ENCODE results near the gene RBP5.

The RBP5 gene

DNA sequence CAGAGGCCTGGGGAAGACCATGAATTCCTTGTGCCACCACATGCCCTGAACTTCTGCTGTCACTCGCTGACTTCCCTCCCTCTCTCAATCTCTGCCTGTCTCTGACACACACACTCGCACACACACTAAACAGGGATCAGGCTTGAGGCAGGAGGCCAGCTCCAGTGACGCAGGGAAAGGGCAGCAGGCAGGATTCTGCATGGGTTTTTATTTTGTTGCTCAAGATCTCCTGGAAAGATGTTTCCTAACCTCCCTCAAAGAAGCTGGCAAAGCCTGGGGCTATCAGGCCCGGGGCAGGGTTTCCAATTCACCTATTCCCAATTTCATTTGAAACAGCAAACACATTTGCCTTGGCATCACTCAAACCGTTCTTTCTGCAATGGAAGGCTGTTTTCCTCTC, 33.1 kb upstream of the RBP5 start:
- H3K27me3 ChIP-seq (ENCODE audit: insufficient read depth, poor library complexity, severe bottlenecking), result no peaks in the 10 kb centered on the region
- TF ChIP-seq GABPA (IDR thresholded peaks at IDR 0.05; ENCODE audit: low read depth) (no peak), CTCF (IDR thresholded peaks at IDR 0.05; ENCODE audit: insufficient read depth, low read length) (no peak), SPI1 (IDR thresholded peaks at IDR 0.05; ENCODE audit: borderline replicate concordance, low read depth) (no peak), POLR2AphosphoS5 (IDR thresholded peaks at IDR 0.05; ENCODE audit: low read depth) (no peak)
- TF ChIP-seq, protein P1, sequence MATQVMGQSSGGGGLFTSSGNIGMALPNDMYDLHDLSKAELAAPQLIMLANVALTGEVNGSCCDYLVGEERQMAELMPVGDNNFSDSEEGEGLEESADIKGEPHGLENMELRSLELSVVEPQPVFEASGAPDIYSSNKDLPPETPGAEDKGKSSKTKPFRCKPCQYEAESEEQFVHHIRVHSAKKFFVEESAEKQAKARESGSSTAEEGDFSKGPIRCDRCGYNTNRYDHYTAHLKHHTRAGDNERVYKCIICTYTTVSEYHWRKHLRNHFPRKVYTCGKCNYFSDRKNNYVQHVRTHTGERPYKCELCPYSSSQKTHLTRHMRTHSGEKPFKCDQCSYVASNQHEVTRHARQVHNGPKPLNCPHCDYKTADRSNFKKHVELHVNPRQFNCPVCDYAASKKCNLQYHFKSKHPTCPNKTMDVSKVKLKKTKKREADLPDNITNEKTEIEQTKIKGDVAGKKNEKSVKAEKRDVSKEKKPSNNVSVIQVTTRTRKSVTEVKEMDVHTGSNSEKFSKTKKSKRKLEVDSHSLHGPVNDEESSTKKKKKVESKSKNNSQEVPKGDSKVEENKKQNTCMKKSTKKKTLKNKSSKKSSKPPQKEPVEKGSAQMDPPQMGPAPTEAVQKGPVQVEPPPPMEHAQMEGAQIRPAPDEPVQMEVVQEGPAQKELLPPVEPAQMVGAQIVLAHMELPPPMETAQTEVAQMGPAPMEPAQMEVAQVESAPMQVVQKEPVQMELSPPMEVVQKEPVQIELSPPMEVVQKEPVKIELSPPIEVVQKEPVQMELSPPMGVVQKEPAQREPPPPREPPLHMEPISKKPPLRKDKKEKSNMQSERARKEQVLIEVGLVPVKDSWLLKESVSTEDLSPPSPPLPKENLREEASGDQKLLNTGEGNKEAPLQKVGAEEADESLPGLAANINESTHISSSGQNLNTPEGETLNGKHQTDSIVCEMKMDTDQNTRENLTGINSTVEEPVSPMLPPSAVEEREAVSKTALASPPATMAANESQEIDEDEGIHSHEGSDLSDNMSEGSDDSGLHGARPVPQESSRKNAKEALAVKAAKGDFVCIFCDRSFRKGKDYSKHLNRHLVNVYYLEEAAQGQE (IDR thresholded peaks at IDR 0.05; ENCODE audit: insufficient replicate concordance, low read depth), result no peak
- H3K4me3 ChIP-seq (replicated peaks; ENCODE audit: insufficient read depth, low read length), result no peak overlapping the region
- no peak overlapping the region for H3K27ac ChIP-seq (replicated peaks)
- no peak for DNase-seq (ENCODE audit: low read depth in 1 of 2, low spot score in 1 of 2)

DNA sequence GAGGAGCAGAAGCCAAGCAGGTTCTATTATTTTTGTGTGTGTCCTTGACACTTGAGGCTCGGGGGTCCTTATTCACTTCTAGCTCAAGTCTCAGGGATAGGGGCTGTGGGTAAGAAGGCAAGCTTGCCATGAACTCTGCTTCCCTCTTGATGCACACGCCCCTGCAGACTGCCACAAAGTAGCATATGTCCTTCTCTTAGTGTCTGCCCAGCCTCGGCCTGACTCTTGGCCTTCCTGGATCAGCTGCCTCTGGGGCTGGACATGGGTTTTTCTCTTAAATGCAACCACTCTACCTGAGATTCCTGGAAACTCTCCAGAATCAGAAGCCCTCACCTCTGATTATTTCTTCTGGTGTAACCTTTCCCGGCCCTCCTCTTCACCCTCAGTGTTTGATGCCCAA, 32.6 kb upstream of the RBP5 start:
- TF ChIP-seq POLR2AphosphoS5 (IDR thresholded peaks at IDR 0.05; ENCODE audit: low read depth) (no peak), CTCF (IDR thresholded peaks at IDR 0.05; ENCODE audit: insufficient read depth, low read length) (no peak), GABPA (IDR thresholded peaks at IDR 0.05; ENCODE audit: low read depth) (no peak), SPI1 (IDR thresholded peaks at IDR 0.05; ENCODE audit: borderline replicate concordance, low read depth) (no peak)
- TF ChIP-seq, protein P1 (IDR thresholded peaks at IDR 0.05; ENCODE audit: insufficient replicate concordance, low read depth), result no peak
- Histone ChIP-seq H3K27ac (replicated peaks) (no peak overlapping the region), H3K4me3 (replicated peaks; ENCODE audit: insufficient read depth, low read length) (no peak overlapping the region), H3K27me3 (ENCODE audit: insufficient read depth, poor library complexity, severe bottlenecking) (no peaks in the 10 kb centered on the region)
- no peak for DNase-seq (ENCODE audit: low read depth in 1 of 2, low spot score in 1 of 2)

DNA sequence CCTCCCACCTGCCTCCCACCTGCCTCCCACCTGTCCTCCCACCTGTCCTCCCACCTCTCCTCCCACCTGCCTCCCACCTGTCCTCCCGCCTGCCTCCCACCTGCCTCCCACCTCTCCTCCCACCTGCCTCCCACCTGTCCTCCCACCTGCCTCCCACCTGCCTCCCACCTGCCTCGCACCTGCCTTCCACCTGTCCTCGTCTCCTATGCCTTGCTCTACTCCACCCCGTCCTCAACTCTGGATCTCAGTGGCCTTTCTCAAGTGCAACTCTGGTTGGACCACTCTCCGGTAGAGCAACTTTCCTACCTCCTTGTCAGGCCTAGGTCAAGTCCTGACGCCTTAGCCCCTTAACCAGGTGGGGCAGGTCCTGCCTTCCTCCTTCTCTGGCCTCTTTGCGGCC, 31.5 kb upstream of the RBP5 start:
- no peak for TF ChIP-seq POLR2AphosphoS5 (IDR thresholded peaks at IDR 0.05; ENCODE audit: low read depth)
- no peak for TF ChIP-seq SPI1 (IDR thresholded peaks at IDR 0.05; ENCODE audit: borderline replicate concordance, low read depth)
- TF ChIP-seq GABPA (IDR thresholded peaks at IDR 0.05; ENCODE audit: low read depth), result no peak
- TF ChIP-seq, protein P1 (IDR thresholded peaks at IDR 0.05; ENCODE audit: insufficient replicate concordance, low read depth), result no peak
- no peak for TF ChIP-seq CTCF (IDR thresholded peaks at IDR 0.05; ENCODE audit: insufficient read depth, low read length)
- Histone ChIP-seq H3K27me3 (ENCODE audit: insufficient read depth, poor library complexity, severe bottlenecking) (no peaks in the 10 kb centered on the region), H3K4me3 (replicated peaks; ENCODE audit: insufficient read depth, low read length) (no peak overlapping the region), H3K27ac (replicated peaks) (no peak overlapping the region)
- no peak for DNase-seq (ENCODE audit: low read depth in 1 of 2, low spot score in 1 of 2)

All from HL-60 (cell line).